Glutamatergic neuron (in vitro differentiated cells): ENCODE results near the gene VAV2. TPM values are rescaled to one million over a fixed set of nuclear protein-coding genes. Genes with fewer than 3 reads are reported as not detected.

Source experiments
- DNase-seq: peaks from one replicate; pipeline ENCODE4 v3.0.0; 2022
- H3K27ac Mint-ChIP-seq: one replicate; pipeline ENCODE4 v1.8.0; 2020; ENCODE audit warnings: mild to moderate bottlenecking, mixed read lengths, inconsistent platforms; ENCODE audit not compliant: unreplicated experiment
- H3K27me3 Mint-ChIP-seq: one replicate; pipeline ENCODE4 v1.8.0; 2020; ENCODE audit warnings: mild to moderate bottlenecking, moderate library complexity, mixed read lengths, inconsistent platforms; ENCODE audit not compliant: unreplicated experiment
- H3K36me3 Mint-ChIP-seq: one replicate; pipeline ENCODE4 v1.8.0; 2020; ENCODE audit warnings: mild to moderate bottlenecking, mixed read lengths, inconsistent platforms; ENCODE audit not compliant: unreplicated experiment
- H3K4me1 Mint-ChIP-seq: one replicate; pipeline ENCODE4 v1.8.0; 2020; ENCODE audit warnings: mild to moderate bottlenecking, low read depth, mixed read lengths, inconsistent platforms; ENCODE audit not compliant: unreplicated experiment
- H3K4me3 Mint-ChIP-seq: one replicate; pipeline ENCODE4 v1.8.0; 2020; ENCODE audit warnings: mild to moderate bottlenecking, mixed read lengths, inconsistent platforms; ENCODE audit not compliant: unreplicated experiment
- H3K9me3 Mint-ChIP-seq: one replicate; pipeline ENCODE4 v1.8.0; 2020; ENCODE audit warnings: mild to moderate bottlenecking, moderate library complexity, mixed read lengths, inconsistent platforms; ENCODE audit not compliant: unreplicated experiment
- CTCF ChIP-seq: fragments of 200-600 bp; sonication (generic); IDR thresholded peaks from one replicate; pipeline ENCODE4 v1.5.0; 2021; ENCODE audit not compliant: partially characterized antibody, unreplicated experiment
- total RNA-seq: library from RNA; stranded (reverse); fragmentation: NEBNext Ultra II Directional; extraction: Animal tissue kit (Norgen Biotek cat#: 25700); gene quantifications from one replicate; pipeline ENCODE4 v1.2.1, GENCODE V29; 2021; ENCODE audit not compliant: unreplicated experiment

VAV2 gene
- total RNA-seq, 1 donor from 2014 or later, result 270 TPM

GRCh38 chr9:133830711-133831110, 161.4 kb downstream of the VAV2 start:
- Mint-ChIP-seq H3K27ac (no peak overlapping the region), H3K4me3 (no peak overlapping the region), H3K4me1 (peaks cover 46% of the 10 kb centered on the region), H3K36me3 (no peaks in the 10 kb centered on the region), H3K27me3 (peaks cover 25% of the 10 kb centered on the region), H3K9me3 (peaks cover 30% of the 10 kb centered on the region)
- TF ChIP-seq CTCF, result no peak
- no peak for DNase-seq

GRCh38 chr9:133830310-133830709, 161.8 kb downstream of the VAV2 start:
- Mint-ChIP-seq H3K4me3 (no peak overlapping the region), H3K4me1 (peaks cover 50% of the 10 kb centered on the region), H3K9me3 (peaks cover 34% of the 10 kb centered on the region), H3K27me3 (peaks cover 29% of the 10 kb centered on the region), H3K27ac (no peak overlapping the region), H3K36me3 (no peaks in the 10 kb centered on the region)
- DNase-seq, result no peak
- TF ChIP-seq CTCF, result no peak

GRCh38 chr9:133828338-133828997, 163.7 kb downstream of the VAV2 start:
- peak overlapping the region; percentile 88 for H3K27ac Mint-ChIP-seq
- peak overlapping the region; percentile 64 for H3K4me3 Mint-ChIP-seq
- peaks cover 32% of the 10 kb centered on the region for H3K27me3 Mint-ChIP-seq
- peaks cover 38% of the 10 kb centered on the region for H3K9me3 Mint-ChIP-seq
- TF ChIP-seq CTCF, result no peak
- DNase-seq, result no peak
- peaks cover under 1% of the 10 kb centered on the region for H3K36me3 Mint-ChIP-seq
- H3K4me1 Mint-ChIP-seq, result peaks cover 54% of the 10 kb centered on the region

- peaks cover 64% of the 10 kb centered on the region for H3K4me1 Mint-ChIP-seq
- peak overlapping the region; percentile 67 for H3K4me3 Mint-ChIP-seq
- peaks cover 54% of the 10 kb centered on the region for H3K9me3 Mint-ChIP-seq
- H3K27me3 Mint-ChIP-seq, result peaks cover 47% of the 10 kb centered on the region
- peak; percentile 68 for DNase-seq
- peaks cover 5% of the 10 kb centered on the region for H3K36me3 Mint-ChIP-seq
- peak overlapping the region; percentile 97 for H3K27ac Mint-ChIP-seq
- TF ChIP-seq CTCF, result no peak
Observed at GRCh38 chr9:133826289-133827085, 165.6 kb downstream of the VAV2 start.
